Measurements from ENCODE around the gene PML.
A peak's percentile ranks its signal among the peaks of the same experiment; 100 is the strongest.
"Not testable (repeated sequence)": the region's sequence is repeated elsewhere in the genome, so short reads cannot be mapped to it uniquely, and the experiment has no call there.

PML gene

DNA sequence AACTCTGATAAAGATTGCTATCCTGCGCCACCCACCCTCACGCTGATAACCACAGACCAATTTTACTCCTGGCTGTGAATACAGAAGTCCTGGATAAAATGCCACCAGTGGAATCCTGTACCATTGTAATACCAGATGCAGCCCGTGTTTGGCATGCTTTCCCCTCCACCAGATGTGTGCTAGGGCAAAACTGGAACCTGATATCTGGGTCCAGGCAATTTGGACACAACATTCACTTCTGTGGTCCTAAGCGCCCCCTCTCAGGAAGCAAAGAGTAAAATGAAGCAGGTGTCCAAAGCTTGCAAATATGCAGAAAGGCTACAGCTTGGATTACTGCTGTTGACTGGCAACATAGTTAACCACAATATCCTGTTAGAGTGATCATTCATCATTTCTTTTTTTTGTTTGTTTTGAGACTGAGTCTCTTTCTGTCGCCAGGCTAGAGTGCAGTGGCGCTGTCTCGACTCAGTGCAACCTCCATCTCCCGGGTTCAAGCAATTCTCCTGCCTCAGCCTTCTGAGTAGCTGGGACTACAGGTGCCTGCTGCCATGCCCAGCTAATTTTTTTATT, 35.4 kb upstream of the PML start:
- DNase-seq (ENCODE audit: low read depth, low spot score) = no peak

DNA sequence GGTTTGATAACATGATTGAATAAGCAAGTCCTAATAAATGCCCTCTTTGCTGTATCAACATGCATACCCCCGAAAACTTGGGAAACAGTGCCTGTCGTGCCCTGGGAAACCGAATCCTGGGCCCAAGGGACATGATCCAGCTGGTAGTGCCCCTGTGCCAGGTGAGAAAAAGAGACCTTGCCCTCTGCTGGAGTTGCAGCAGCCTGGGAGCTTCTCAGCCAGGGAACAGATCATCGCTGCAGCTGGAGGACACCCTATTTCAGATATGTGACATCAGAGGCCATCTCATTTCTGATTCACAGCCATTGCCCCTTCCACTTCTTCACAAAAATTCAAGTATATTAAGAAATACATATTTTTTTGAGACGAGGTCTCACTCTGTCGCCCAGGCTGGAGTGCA, 34.7 kb upstream of the PML start:
- no peak for DNase-seq (ENCODE audit: low read depth, low spot score)

DNA sequence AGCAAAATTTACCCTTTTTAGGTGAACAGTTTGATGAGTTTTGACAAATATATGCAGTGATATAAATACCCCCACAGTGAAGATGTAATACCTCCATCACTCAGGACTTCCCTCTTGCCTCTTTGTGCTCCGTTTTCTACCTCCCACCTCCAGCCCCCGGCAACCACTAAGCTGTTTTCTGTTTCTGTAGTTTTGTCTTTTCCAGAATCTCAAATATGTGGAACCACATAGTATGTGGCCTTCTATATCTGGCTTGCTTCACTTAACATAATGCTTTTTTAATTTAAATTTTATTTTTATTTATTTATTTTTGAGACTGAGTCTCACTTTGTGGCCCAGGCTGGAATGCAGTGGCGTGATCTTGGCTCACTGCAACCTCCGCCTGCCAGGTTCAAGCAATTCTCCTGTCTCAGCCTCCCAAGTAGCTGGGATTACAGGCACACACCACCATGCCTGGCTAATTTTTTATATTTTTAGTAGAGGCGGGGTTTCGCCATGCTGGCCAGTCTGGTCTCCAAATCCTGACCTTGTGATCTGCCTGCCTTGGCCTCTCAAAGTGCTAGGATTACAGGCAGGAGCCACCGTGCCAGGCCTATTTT, 33.9 kb upstream of the PML start:
- DNase-seq (ENCODE audit: low read depth, low spot score) = not testable (repeated sequence)

DNA sequence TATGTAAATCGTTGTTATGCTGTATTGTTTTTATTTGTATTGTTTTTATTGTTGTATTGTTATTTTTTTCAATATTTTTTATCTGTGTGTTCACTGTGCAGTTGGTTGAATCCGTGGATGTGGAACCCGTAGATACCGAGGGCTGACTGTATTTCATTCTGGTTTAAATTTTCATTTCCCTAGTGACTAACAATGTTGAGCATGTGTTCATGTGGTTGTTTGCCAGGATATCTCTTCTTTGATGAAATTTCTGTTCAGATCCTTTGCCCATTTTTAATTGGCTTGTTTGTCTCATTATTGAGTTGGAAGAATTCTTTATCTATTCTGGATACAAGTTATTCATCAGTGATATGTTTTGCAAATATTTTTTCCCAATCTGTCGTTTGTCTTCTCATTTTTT, 32.1 kb upstream of the PML start:
- no peak for DNase-seq (ENCODE audit: low read depth, low spot score)

DNA sequence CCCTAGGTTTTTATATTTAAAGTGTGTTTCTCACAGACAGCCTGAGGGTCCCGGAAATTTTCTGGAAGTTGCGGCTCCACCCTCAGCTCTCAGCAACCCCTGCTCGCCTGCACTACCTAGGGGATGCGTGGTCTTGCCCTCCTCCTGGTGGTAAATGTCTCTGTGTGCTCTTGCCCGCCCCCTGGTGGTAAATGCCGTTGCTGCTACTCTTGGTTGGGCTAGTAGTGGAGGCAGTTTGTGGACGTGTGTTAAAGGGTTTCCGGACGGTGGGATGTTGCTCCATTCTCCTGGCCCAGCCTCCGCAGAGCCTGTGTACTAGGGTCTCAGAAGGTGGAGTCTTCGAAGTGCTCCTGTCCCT, 29.8 kb upstream of the PML start:
- DNase-seq (ENCODE audit: low read depth, low spot score) = peak; percentile 75

DNA sequence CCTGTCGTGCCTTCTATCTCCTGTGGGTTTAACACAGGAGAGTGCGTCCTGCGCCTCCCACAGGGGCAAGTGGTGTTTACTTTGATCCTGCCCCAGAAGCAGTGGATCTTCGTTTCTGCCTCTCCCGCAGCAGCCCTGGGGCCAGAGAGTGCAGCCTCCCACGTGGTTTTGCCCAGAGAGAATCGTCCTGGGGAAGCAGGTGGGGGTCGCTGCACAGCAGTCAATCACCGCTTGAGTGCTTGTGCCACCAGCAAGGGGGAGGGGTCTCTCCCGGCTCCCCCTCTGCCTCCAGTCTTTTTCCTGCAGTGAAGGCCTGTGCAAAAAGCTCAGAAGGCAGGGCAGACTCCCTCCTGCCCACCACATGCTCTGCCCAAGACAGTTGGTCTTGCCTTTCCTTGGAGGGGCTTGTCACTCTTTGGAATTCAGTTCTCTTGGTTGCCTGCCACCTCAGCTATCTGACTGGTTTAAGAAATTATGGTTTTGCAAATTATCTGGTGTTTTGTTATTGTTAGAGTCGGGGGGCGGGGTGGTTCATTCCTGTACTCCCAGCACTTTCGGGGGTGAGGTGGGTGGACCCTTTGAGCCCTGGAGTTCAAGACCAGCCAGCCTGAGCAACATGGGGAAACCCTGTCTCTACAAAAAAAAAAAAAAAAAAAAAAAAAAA, 29.3 kb upstream of the PML start:
- no peak for DNase-seq (ENCODE audit: low read depth, low spot score)

DNA sequence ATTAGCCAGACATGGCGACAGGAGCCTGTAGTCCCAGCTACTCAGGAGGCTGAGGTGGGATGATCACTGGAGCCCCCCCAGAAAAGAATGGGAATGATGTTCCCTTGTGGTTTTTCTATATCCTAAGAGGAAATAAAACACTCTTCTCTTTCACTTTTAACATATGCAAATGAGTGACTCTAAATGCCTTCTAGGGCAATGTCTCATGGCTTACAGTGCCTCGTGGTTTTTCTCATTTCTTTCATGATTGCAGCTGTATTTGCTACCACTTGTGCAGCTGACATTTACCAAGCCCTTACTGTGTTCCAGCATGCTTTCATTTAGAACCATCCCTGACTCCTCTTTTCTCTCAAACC, 28.8 kb upstream of the PML start:
- DNase-seq (ENCODE audit: low read depth, low spot score) = no peak

DNA sequence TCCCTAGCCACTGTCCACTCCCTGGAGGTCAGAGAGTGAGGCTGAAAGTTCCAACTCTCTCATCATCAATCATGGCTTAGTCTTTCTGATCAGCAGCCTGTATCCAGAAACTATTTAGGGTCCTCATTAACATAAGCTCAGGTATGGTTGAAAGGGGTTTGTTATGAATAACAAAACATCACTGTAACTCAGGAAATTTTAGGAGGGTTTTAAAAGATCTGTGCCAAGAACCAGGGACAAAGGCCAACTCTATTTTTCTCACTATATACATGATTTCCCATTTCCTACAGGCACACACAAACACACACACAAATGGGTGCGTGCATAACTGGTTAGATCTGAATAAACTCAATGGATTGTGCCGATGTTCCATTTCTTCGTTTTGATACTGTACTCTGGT, 26.1 kb upstream of the PML start:
- no peak for DNase-seq (ENCODE audit: low read depth, low spot score)

DNA sequence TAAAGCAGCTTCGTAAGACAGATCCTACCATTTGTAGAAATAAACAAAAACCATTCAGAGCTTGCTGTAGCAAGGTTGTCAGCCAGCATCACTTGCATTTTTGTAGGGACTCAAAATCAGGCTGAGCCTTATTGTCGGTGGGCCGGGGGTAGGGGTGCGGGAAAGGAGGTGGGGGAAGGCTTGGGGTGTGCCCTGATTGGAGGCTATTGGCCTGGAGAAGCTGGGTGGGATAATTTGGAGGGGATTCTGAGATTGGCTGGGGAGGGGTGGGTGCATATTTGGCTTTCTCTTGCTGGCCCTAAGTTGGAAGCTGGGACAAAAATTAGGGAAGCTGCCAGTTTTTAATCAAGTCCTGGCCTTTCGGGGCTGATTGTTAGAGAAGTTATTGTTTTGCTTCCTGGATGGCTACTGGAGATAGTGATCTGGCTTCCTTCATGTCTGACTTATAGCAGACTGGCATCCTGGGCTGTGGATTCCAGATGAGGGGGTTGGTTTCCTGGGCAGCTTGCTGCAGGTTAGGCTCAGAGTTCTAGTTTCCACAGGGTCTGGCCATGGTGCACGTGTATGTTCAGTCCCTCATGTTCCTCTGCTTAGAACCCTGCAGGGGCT, 25.3 kb upstream of the PML start:
- no peak for DNase-seq (ENCODE audit: low read depth, low spot score)

DNA sequence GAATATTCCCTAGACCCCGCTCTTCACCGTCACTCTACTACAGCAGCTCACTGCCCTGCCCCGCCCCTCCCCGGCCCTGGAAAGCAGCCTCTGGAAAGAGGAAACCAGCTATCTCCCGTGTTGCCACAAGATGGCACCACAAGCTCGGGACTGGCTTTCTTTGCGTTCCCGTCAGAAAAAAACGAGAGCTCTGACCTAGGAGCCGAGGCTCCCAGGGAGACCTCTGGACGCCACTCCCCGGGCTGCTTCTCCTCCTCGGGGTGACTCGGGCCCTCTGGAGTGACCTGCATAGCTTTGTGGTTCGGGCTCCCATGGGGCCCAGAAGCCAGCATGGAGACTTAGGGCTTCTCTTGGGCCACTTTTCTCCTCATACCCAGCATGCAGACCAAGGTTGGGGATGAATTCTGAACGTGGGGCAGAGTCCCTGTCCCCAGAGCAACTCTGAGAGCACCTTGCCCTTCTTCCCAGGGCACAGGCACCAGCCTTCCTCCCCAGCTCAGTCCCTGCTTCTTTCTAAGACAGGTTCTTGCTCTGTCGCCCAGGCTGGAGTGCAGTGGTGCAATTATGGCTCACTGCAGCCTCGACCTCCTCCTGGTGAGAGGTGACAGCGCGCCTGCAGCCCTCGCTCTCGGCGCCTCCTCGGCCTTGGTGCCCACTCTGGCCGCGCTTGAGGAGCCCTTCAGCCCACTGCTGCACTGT, 21.4 kb upstream of the PML start:
- peak; percentile 65 for DNase-seq (ENCODE audit: low read depth, low spot score)

DNA sequence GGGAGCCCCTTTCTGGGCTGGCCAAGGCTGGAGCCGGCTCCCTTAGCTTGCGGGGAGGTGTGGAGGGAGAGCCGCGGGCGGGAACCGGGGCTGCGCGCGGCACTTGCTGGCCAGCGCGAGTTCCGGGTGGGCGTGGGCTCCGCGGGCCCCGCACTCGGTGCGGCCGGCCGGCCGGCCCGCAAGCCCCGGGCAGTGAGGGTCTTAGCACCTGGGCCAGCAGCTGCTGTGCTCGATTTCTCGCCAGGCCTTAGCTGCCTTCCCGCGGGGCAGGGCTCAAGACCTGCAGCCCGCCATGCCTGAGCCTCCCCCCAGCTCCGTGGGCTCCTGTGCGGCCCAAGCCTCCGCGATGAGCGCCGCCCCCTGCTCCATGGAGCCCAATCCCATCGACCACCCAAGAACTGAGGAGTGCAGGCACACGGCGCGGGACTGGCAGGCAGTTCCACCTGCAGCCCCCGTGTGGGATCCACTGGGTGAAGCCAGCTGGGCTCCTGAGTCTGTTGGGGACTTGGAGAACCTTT, 20.8 kb upstream of the PML start:
- DNase-seq (ENCODE audit: low read depth, low spot score) = not testable (repeated sequence)

DNA sequence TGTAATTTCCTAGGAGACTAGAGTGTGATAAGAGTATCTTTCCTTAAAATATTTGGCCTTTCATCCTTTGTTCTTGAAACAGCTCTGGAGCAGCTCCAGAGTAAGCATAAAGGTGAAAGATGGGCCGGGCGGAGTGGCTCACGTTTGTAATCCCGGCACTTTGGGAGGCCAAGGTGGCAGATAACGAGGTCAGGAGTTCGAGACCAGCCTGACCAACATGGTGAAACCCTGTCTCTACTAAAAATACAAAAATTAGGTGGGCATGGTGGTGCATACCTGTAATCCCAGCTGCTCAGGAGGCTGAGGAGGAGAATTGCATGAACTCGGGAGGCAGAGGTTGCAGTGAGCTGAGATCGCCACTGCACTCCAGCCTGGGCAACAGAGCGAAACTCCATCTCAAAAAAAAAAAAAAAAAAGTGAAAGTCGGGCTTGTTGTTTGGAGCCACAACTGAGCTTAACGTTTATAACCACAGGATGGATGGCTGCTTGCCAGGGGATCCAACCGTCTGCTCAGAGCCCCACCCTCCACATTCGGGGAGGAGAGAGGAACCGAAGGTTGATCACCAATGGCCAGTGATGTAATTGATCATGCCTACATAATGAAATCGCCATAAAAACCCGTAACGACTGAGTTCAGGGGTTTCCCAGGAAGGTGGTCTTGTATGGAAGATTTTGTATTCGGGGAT, 18.9 kb upstream of the PML start:
- not testable (repeated sequence) for DNase-seq (ENCODE audit: low read depth, low spot score)

DNA sequence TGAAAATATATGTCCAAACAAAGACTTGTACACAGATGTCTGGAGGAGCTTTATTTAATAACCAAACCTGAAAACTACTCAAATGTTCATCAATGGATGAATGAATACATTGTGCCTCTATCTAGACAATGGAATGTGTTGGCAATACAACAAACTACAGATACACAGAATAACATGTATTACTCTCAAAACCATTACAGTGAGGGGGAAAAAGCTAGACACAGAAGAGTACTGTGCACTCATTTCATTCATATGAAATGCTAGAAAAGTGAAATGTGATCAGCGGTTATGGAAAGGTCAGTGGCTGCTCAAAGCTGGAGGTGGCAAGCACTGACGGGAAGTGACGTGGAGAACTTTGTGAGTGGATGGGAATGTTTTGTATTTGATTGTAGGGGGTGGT, 15.6 kb upstream of the PML start:
- DNase-seq (ENCODE audit: low read depth, low spot score) = no peak

DNA sequence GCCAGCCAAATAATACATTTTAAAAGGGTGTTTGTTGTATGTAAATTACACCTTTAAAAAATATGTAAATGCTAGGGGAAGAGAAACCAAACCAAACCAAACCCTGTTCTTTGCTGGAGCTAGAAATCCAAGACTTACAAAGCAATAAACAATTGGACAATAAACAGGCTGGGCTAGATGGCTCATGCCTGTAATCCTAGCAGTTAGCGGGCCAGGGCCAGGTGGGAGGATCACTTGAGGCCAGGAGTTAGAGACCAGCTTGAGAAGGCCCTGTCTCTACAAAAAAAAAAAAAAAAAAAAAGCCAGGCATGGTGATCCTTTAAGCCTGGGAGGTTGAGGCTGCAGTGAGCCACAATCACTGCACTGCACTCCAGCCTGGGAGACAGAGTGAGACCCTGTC, 14.9 kb upstream of the PML start:
- no peak for DNase-seq (ENCODE audit: low read depth, low spot score)

DNA sequence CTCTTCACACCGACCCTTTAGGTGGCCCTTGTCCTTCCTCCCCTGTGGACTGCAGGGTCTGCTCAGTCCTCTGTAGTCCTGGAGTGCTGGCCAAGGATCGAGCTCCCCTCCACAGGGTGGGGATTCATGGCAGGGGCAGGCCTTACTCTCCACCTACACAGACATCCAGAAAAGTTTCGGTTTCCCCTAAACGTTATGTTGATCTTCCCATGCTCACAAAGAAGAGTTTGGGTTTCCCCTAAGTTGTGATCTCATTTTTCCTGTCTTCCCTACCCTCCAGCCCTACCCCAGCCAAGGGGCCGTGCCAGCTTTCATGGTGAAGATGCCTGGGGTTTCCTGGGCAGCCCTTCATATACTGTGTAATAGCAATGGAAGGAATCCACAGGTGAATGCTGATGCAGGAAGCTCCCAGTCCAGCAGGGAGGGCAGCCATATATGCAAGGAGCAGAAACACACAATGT, 12.7 kb upstream of the PML start:
- no peak for DNase-seq (ENCODE audit: low read depth, low spot score)

DNA sequence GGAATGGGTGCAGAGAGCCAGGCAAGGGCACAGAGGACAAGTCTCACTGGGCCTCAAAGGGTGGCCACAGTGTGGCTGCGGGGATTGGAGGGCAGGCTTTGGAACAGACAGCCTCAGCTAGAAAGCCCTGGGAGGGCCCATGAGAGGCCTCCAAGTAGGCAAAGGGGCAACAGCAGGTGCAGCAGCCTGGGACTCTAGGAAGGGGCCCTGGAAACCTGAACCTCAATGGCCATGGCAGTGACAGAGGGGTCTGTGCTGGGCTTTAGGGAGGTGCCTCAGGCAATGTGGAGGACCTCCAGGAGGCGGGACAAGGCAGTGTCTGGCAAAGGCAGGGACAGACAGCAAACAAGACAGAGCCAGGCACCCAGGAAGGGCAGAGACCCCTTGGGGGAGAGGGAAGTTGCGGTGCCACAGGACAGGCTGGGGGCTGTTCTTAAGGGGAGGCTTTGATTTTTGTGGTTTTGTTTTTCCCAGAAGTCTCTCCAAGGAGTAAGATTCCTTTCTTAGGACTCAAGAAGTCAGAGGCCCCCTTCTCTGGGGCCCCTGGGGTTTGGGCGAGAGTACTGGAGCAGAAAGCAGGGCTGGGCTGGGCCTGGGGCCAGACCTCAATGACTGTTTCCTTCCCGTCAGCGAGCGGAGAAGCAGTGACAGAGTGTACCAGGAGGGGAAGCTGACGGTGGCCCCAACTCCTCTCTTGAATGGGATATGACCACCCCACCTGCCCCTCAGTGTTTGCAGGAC, 12.1 kb upstream of the PML start:
- DNase-seq (ENCODE audit: low read depth, low spot score) = no peak

DNA sequence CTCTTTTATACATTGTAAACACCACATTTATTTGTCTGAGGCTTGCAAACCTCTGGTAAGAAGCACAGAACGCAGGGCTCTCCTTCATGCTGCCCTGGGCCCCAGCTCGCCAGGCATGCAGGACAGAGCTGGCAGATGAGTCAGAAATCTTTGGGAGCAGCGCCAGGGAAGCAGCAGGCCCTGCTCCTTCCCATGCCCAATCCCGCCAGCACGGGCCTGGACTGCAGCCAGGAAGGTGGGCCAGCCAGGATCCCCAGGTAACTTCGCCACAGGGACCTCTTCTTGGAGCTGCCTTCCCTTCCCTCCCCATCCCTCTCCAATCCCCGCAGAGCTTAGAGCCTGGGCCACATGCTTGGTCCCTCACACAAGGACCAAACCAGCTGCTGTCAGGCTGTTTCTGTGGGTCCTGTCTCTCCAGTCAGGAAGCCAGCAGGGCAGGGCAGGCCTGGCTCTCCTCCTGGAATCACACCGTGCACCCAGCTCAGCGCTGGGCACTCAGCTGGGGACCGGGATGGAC, 11.2 kb upstream of the PML start:
- DNase-seq (ENCODE audit: low read depth, low spot score) = no peak

DNA sequence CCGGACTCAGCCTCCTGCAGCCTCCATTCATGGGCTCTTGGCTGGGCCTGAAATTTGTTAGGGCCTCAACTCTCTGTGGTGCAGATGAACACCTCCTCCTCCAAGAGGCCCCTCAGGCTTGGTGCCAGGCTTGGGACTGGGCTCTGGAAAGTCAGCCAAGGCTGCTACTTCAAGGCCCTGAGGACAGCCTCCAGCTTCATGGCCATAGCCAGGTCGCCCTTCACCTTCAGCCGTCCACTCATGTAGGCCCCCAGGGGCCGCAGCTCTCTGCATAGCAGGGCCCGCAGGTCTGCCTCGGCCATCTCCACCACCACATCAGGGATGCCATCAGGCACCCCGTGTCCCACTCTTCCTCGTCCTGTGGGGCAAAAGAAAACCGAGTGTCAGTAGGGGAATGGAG, 10.7 kb upstream of the PML start:
- DNase-seq (ENCODE audit: low read depth, low spot score) = no peak

DNA sequence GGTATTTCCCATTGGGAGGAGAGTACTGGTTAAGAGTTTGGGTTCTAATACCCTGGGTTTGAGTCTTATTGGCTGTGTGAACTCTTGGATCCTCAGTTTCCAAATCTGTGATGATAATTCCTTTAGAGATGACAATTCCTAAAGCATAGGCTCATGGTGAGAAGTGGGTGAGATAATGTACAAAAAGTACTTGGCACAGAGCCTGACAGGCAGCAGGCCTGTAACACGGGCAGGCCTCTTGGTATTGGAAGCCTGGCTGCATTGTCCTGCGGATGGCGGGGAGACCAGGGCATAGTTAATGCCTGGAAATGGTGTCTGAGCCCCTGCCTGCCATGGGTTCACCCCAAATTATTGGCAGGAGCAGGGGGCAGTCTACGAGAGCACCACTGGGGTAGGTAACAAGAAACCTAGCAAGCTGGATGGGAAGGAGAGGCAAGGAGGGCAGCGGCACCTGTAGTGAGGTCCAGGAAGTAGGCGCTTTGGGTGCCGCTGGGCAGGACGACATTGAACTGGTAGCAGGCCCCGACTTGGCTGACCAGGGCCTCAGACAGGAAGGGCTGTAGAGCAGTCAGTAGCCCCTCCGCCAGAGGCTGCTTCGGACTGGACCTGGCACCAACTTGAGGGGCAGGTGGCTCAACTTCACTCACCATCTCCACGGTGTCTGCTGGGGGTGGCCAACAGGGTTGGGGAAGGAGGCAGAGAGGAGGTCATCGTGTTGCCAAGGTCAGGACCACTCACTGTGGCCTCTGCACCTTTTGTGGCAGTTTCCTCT, 10.1 kb upstream of the PML start:
- DNase-seq (ENCODE audit: low read depth, low spot score) = no peak
